MCF 10A (cell line): ENCODE results near the gene GPR137. TPM values are rescaled to one million over a fixed set of nuclear protein-coding genes. Genes with fewer than 3 reads are reported as not detected.

Experiments
- BruUV-seq: library from RNA; stranded (reverse); fragments of 400-500 nt; replicated peaks from 2 replicates; lab custom pipeline; 2021; lab: Mats Ljungman, UMichigan
- CTCF ChIA-PET: fragments of 300-600 bp; sonication (Branson Sonifier 250); formaldehyde crosslinking; extraction: SDS; loops from one replicate; lab custom pipeline; 2021; ENCODE audit warnings: antibody characterized with exemption, inconsistent platforms; lab: Yijun Ruan, JAX
- POLR2A ChIA-PET: fragments of 300-600, 350-650 bp; sonication (Branson Sonifier 250); formaldehyde crosslinking; extraction: SDS; loops from one replicate; lab custom pipeline; 2020; ENCODE audit warnings: antibody characterized with exemption, inconsistent platforms; lab: Yijun Ruan, JAX
- DNase-seq: peaks from one replicate; pipeline ENCODE4 v3.0.0-alpha.2; 2018; ENCODE audit not compliant: unreplicated experiment
- H3K27ac Mint-ChIP-seq: one replicate; pipeline ENCODE4 v1.8.0; 2022; ENCODE audit warnings: mild to moderate bottlenecking, low read depth, mixed read lengths; ENCODE audit not compliant: unreplicated experiment
- H3K27me3 Mint-ChIP-seq: one replicate; pipeline ENCODE4 v1.8.0; 2022; ENCODE audit warnings: mixed read lengths; ENCODE audit not compliant: insufficient read depth, unreplicated experiment
- H3K36me3 Mint-ChIP-seq: one replicate; pipeline ENCODE4 v1.8.0; 2022; ENCODE audit warnings: mild to moderate bottlenecking, moderate library complexity, mixed read lengths; ENCODE audit not compliant: insufficient read depth, unreplicated experiment
- H3K4me1 Mint-ChIP-seq: one replicate; pipeline ENCODE4 v1.8.0; 2022; ENCODE audit warnings: mixed read lengths; ENCODE audit not compliant: insufficient read depth, unreplicated experiment
- H3K4me3 Mint-ChIP-seq: one replicate; pipeline ENCODE4 v1.8.0; 2022; ENCODE audit warnings: mild to moderate bottlenecking, moderate library complexity, mixed read lengths; ENCODE audit not compliant: unreplicated experiment
- H3K9me3 Mint-ChIP-seq: one replicate; pipeline ENCODE4 v1.8.0; 2022; ENCODE audit warnings: mixed read lengths; ENCODE audit not compliant: unreplicated experiment
- CTCF ChIP-seq: fragments of 200-600 bp; IDR thresholded peaks from one replicate; pipeline ENCODE4 v1.8.0; 2022; ENCODE audit warnings: antibody characterized with exemption, mild to moderate bottlenecking; ENCODE audit not compliant: unreplicated experiment
- intact Hi-C: fragments of 100-400 bp; cut with micrococcal nuclease; formaldehyde crosslinking; loops from 2 replicates; pipeline ENCODE4 v1.14.1; 2022
- total RNA-seq: library from RNA; stranded (reverse); gene quantifications from 2 replicates; pipeline ENCODE4 v1.2.3, GENCODE V29; 2022

Gene GPR137
- total RNA-seq, 1 experiment from 2014 or later: 36.0 TPM

- ChIA-PET CTCF (interaction anchor here (0.5 to 5.1 kb wide), 30 partner anchors 9 to 336 kb away, joined by 3 to 96 read pairs (median 5); partner anchors contain the start of genes BAD, FERMT3, GPR137 and PLCB3), POLR2A (interaction anchor here (0.5 to 5.8 kb wide), 28 partner anchors 12 to 1551 kb away, joined by 3 to 107 read pairs (median 5); partner anchors contain the start of genes BAD, FKBP2, NUDT22 and PLCB3)
- H3K4me3 Mint-ChIP-seq: peak overlapping the region; percentile 99
- no peaks in the 10 kb centered on the region for H3K9me3 Mint-ChIP-seq
- TF ChIP-seq CTCF: peak; percentile 78
- peak; percentile 92 for DNase-seq
- peak overlapping the region; percentile 83 for H3K27ac Mint-ChIP-seq
- BruUV-seq: TSS peak; percentile 88
- H3K36me3 Mint-ChIP-seq: peaks cover 30% of the 10 kb centered on the region
- intact Hi-C loops: loop anchor here (1.0 to 5.0 kb wide), 5 partner anchors 18 to 117 kb away; partner anchors contain the start of genes PPP1R14B and STIP1
- H3K27me3 Mint-ChIP-seq: no peaks in the 10 kb centered on the region
- H3K4me1 Mint-ChIP-seq: peaks cover 18% of the 10 kb centered on the region
Observed at GRCh38 chr11:64304316-64305072, 18.8 kb downstream of the GPR137 start.

- BruUV-seq: no TSS peak
- intact Hi-C loops: loop anchor here (2.0 kb wide), 3 partner anchors 18 to 58 kb away; partner anchors contain the start of gene PPP1R14B
- no peaks in the 10 kb centered on the region for H3K9me3 Mint-ChIP-seq
Observed at GRCh38 chr11:64305075-64305690, 19.5 kb downstream of the GPR137 start, which contains the start of gene ESRRA. ESRRA (plus strand) TSS chr11:64305524; CDS start chr11:64307180, 1,656 bp downstream.

GRCh38 chr11:64305691-64306562 lies 20.3 kb downstream of the GPR137 start:
- peak; percentile 31 for TF ChIP-seq CTCF
- no TSS peak for BruUV-seq
- H3K36me3 Mint-ChIP-seq: peaks cover 38% of the 10 kb centered on the region
- peaks cover 16% of the 10 kb centered on the region for H3K4me1 Mint-ChIP-seq
- peak; percentile 63 for DNase-seq
- peak overlapping the region; percentile 96 for H3K27ac Mint-ChIP-seq
- ChIA-PET POLR2A (interaction anchor here (0.7 to 5.8 kb wide), 14 partner anchors 11 to 121 kb away, joined by 3 to 107 read pairs (median 11); partner anchors contain the start of genes BAD, FKBP2, NUDT22 and PLCB3), CTCF (interaction anchor here (0.6 to 2.3 kb wide), 3 partner anchors 26 to 243 kb away, joined by 4 to 6 read pairs (median 5); no protein-coding TSS in a partner anchor)
- peak overlapping the region; percentile 99 for H3K4me3 Mint-ChIP-seq
- no peaks in the 10 kb centered on the region for H3K27me3 Mint-ChIP-seq
- intact Hi-C loops: loop anchor here (2.0 kb wide), 3 partner anchors 19 to 59 kb away; partner anchors contain the start of gene PPP1R14B
- H3K9me3 Mint-ChIP-seq: no peaks in the 10 kb centered on the region

More at GRCh38 chr11:64305075-64305690, 19.5 kb downstream of the GPR137 start, which contains the start of gene ESRRA:
- Mint-ChIP-seq H3K27ac (peak within 1 kb of the TSS; percentile 96), H3K4me1 (peaks cover 18% of the 10 kb centered on the region), H3K4me3 (peak within 1 kb of the TSS; percentile 99), H3K27me3 (no peaks in the 10 kb centered on the region), H3K36me3 (peaks cover 36% of the 10 kb centered on the region)
- TF ChIP-seq CTCF: no peak
- CTCF ChIA-PET: interaction anchor here (0.7 to 5.1 kb wide), 20 partner anchors 8 to 129 kb away, joined by 3 to 96 read pairs (median 7); partner anchors contain the start of genes BAD, FERMT3, GPR137 and PLCB3
- POLR2A ChIA-PET: interaction anchor here (0.5 to 5.8 kb wide), 22 partner anchors 12 to 1551 kb away, joined by 3 to 107 read pairs (median 6); partner anchors contain the start of genes BAD, FKBP2, NUDT22 and PLCB3
- peak; percentile 98 for DNase-seq
